ENCODE results near the gene GPATCH3. TPM values are rescaled to one million over a fixed set of nuclear protein-coding genes. Genes with fewer than 3 reads are reported as not detected.
A peak's percentile ranks its signal among the peaks of the same experiment; 100 is the strongest.

Gene GPATCH3
- total and polyA plus RNA-seq, 2 of the 8 experiments (the other 6 are each of a cell fraction or from before 2014, with no cell fraction given), result 7.9 to 17.4 TPM

- TF ChIP-seq MAX (IDR thresholded peaks at IDR 0.05) (no peak; the same call in 1 of the 2 replicates), TAF7 (optimal IDR thresholded peaks at IDR 0.05; ENCODE audit: borderline replicate concordance, low read depth, low read length) (peak; percentile 89), CHD2 (IDR thresholded peaks at IDR 0.05; ENCODE audit: low read length) (peak; percentile 99), PHF8 (conservative IDR thresholded peaks at IDR 0.05; ENCODE audit: low read depth, low read length) (peak; percentile 97), USF2 (IDR thresholded peaks at IDR 0.05; ENCODE audit: low read length) (peak; percentile 92), SRF (IDR thresholded peaks at IDR 0.05; ENCODE audit: low read depth, low read length) (no peak), JUND (IDR thresholded peaks at IDR 0.05; ENCODE audit: low read length) (0 out of 2 replicates have a peak, but pooled peaks have one; percentile 16), NRF1 (IDR thresholded peaks at IDR 0.05; ENCODE audit: low read depth, low read length) (no peak), RAD21 (IDR thresholded peaks at IDR 0.05 in 1 of 2, conservative IDR thresholded peaks at IDR 0.05 in 1 of 2; ENCODE audit: low read depth in 2 of 2, low read length in 2 of 2) (no peak), CTBP2 (IDR thresholded peaks at IDR 0.05; ENCODE audit: borderline replicate concordance, insufficient read depth, insufficient read length, low read length) (no peak), MAFK (IDR thresholded peaks at IDR 0.05; ENCODE audit: low read depth, low read length) (no peak), SUZ12 (IDR thresholded peaks at IDR 0.05; ENCODE audit: low read length) (no peak), SIX5 (IDR thresholded peaks at IDR 0.05; ENCODE audit: low read depth, low read length) (peak; percentile 2; the same call in 1 of the 2 replicates), TCF12 (IDR thresholded peaks at IDR 0.05; ENCODE audit: low read depth, low read length) (no peak), JUN (IDR thresholded peaks at IDR 0.05; ENCODE audit: low read depth, low read length) (no peak), ASH2L (IDR thresholded peaks at IDR 0.05; ENCODE audit: low read length) (peak; percentile 72), KDM1A (IDR thresholded peaks at IDR 0.05; ENCODE audit: borderline replicate concordance, low read length) (no peak)
Measured at GRCh38 chr1:26900001-26900814, at the start of gene GPATCH3 (continued).

Data from H1 (cell line).